Measurements from ENCODE around the gene ALG5. TPM values are rescaled to one million over a fixed set of nuclear protein-coding genes. Genes with fewer than 3 reads are reported as not detected.

The ALG5 gene
- total RNA-seq, 1 experiment from 2014 or later = 32.2 TPM

DNA sequence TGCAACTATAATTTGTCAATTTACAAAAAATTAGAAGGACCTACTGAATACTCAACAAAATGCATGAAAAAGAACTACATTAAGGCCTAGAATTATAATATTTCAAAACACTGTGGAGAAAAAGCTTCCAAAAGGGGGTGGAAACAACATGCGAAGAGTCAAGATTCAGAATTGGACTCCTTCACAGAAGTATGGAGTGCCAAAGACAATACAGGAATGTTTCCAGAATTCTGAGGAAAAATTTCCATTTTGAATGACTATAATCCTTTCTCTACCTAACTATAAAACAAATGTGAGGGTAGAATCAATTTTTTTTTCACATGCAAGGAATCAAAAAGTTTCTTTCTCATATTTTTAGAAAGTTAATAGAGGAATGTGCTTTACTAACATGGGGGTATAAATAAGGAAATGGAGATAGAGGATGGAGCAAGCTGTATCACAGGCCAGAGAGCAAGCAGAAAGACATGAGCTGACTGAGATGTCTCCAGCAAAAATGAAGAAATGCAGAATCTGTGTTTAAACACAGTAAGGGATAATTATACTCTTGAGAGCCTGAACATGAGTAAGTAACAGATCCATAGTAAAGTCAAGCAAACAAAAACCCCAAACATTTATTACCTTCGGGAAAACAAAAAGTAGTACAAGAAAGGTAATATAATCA, 39.6 kb downstream of the ALG5 start:
- no peaks in the 10 kb centered on the region for H3K27me3 ChIP-seq (ENCODE audit: insufficient read depth, low read length)
- no peak for DNase-seq (ENCODE audit: low read depth, low spot score)
- TF ChIP-seq CEBPB (IDR thresholded peaks at IDR 0.05; ENCODE audit: low read depth) (no peak), JUND (IDR thresholded peaks at IDR 0.05) (no peak), RAD21 (IDR thresholded peaks at IDR 0.05; ENCODE audit: low read depth) (no peak), ZNF274 (IDR thresholded peaks at IDR 0.05; ENCODE audit: low read depth, low read length) (no peak), EZH2 (IDR thresholded peaks at IDR 0.05) (no peak)
- ChIA-PET POLR2A (no interaction called here), RAD21 (ENCODE audit: low non-redundant PET in 1 of 2, low total read pairs in 2 of 2, uncharacterized antibody in 2 of 2, unreplicated experiment in 2 of 2) (no interaction called here), CTCF (no interaction called here)
- H2AFZ ChIP-seq (ENCODE audit: low read depth, low read length, poor library complexity, severe bottlenecking) = no peak overlapping the region
- no peaks in the 10 kb centered on the region for H3K4me1 ChIP-seq (ENCODE audit: control insufficient read depth in 1 of 2, insufficient read depth in 2 of 2, low read length in 2 of 2)
- no peaks in the 10 kb centered on the region for H4K20me1 ChIP-seq (ENCODE audit: insufficient read depth)
- no peaks in the 10 kb centered on the region; the same call in 1 of the 2 replicates for H3K79me2 ChIP-seq (ENCODE audit: insufficient read depth, low read length)
- no peak for ATAC-seq
- peaks cover 8 to 23% of the 10 kb centered on the region in 2 experiments for H3K36me3 ChIP-seq (ENCODE audit: control insufficient read depth in 1 of 2, insufficient read depth in 2 of 2, low read length in 2 of 2)
- no peak overlapping the region for H3K27ac ChIP-seq (ENCODE audit: low read depth, low read length)
- no peak overlapping the region for H3K4me3 ChIP-seq (replicated peaks in 1 of 2; ENCODE audit: low read depth in 1 of 2, low read length in 2 of 2)
- no peak overlapping the region for H3K9ac ChIP-seq (ENCODE audit: low read length)
- H3K9me2 ChIP-seq (ENCODE audit: insufficient read depth) = no peaks in the 10 kb centered on the region
- no TSS peak for BruUV-seq (replicated peaks)
- no peaks in the 10 kb centered on the region for H3K9me3 ChIP-seq (ENCODE audit: control insufficient read depth in 1 of 2, insufficient read depth in 1 of 2, low read depth in 1 of 2, low read length in 2 of 2)
- H3K4me2 ChIP-seq (ENCODE audit: low read length) = no peak overlapping the region
- intact Hi-C loops (cut with micrococcal nuclease) = no loop called here

DNA sequence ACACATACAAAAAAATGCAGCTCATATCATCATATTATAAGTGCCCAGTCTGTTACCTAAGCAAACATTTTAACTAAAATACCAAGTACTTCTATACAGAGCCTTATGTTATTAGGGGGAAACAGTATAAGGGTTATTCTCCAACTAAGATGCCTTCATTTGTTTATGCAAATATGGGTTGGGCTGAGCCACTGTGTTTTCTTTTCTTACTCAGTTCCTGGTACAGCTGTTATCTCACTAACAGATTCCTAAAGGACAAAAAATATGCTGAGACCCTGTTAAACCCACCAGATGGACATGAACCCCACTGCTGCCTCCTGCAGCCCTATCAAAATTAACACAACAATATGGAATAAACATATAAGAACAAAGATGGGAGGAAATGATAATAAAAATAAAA, 44.6 kb downstream of the ALG5 start:
- no peak overlapping the region for H3K27ac ChIP-seq (ENCODE audit: low read depth, low read length)
- RAD21 ChIA-PET (ENCODE audit: low non-redundant PET in 1 of 2, low total read pairs in 2 of 2, uncharacterized antibody in 2 of 2, unreplicated experiment in 2 of 2) = no interaction called here
- no peaks in the 10 kb centered on the region for H3K4me1 ChIP-seq (ENCODE audit: control insufficient read depth in 1 of 2, insufficient read depth in 2 of 2, low read length in 2 of 2)
- no peaks in the 10 kb centered on the region for H4K20me1 ChIP-seq (ENCODE audit: insufficient read depth)
- POLR2A ChIA-PET = no interaction called here
- no peaks in the 10 kb centered on the region for H3K9me2 ChIP-seq (ENCODE audit: insufficient read depth)
- no peak overlapping the region for H2AFZ ChIP-seq (ENCODE audit: low read depth, low read length, poor library complexity, severe bottlenecking)
- CTCF ChIA-PET = no interaction called here
- ATAC-seq = no peak
- intact Hi-C loops (cut with micrococcal nuclease) = no loop called here
- no peak overlapping the region for H3K9ac ChIP-seq (ENCODE audit: low read length)
- H3K27me3 ChIP-seq (ENCODE audit: insufficient read depth, low read length) = no peaks in the 10 kb centered on the region
- DNase-seq (ENCODE audit: low read depth, low spot score) = no peak
- BruUV-seq (replicated peaks) = no TSS peak
- no peak overlapping the region for H3K4me3 ChIP-seq (replicated peaks in 1 of 2; ENCODE audit: low read depth in 1 of 2, low read length in 2 of 2)
- no peaks in the 10 kb centered on the region for H3K9me3 ChIP-seq (ENCODE audit: control insufficient read depth in 1 of 2, insufficient read depth in 1 of 2, low read depth in 1 of 2, low read length in 2 of 2)
- H3K4me2 ChIP-seq (ENCODE audit: low read length) = no peak overlapping the region
- no peaks in the 10 kb centered on the region; the same call in 1 of the 2 replicates for H3K79me2 ChIP-seq (ENCODE audit: insufficient read depth, low read length)
- TF ChIP-seq EZH2phosphoT487 (IDR thresholded peaks at IDR 0.05; ENCODE audit: borderline replicate concordance) (no peak), SIN3A (IDR thresholded peaks at IDR 0.05; ENCODE audit: low read depth) (no peak), EZH2 (IDR thresholded peaks at IDR 0.05) (no peak), FOSL1 (IDR thresholded peaks at IDR 0.05; ENCODE audit: low read depth) (no peak), YY1 (IDR thresholded peaks at IDR 0.05; ENCODE audit: extremely low read depth, insufficient replicate concordance, low read depth, low read length) (no peak), POLR2AphosphoS5 (IDR thresholded peaks at IDR 0.05; ENCODE audit: low read depth, low read length) (no peak), CBX3 (IDR thresholded peaks at IDR 0.05; ENCODE audit: low read depth) (no peak), RAD21 (IDR thresholded peaks at IDR 0.05; ENCODE audit: low read depth) (no peak)
- TF ChIP-seq, protein P1, sequence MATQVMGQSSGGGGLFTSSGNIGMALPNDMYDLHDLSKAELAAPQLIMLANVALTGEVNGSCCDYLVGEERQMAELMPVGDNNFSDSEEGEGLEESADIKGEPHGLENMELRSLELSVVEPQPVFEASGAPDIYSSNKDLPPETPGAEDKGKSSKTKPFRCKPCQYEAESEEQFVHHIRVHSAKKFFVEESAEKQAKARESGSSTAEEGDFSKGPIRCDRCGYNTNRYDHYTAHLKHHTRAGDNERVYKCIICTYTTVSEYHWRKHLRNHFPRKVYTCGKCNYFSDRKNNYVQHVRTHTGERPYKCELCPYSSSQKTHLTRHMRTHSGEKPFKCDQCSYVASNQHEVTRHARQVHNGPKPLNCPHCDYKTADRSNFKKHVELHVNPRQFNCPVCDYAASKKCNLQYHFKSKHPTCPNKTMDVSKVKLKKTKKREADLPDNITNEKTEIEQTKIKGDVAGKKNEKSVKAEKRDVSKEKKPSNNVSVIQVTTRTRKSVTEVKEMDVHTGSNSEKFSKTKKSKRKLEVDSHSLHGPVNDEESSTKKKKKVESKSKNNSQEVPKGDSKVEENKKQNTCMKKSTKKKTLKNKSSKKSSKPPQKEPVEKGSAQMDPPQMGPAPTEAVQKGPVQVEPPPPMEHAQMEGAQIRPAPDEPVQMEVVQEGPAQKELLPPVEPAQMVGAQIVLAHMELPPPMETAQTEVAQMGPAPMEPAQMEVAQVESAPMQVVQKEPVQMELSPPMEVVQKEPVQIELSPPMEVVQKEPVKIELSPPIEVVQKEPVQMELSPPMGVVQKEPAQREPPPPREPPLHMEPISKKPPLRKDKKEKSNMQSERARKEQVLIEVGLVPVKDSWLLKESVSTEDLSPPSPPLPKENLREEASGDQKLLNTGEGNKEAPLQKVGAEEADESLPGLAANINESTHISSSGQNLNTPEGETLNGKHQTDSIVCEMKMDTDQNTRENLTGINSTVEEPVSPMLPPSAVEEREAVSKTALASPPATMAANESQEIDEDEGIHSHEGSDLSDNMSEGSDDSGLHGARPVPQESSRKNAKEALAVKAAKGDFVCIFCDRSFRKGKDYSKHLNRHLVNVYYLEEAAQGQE (IDR thresholded peaks at IDR 0.05; ENCODE audit: low read depth) = no peak
- TF ChIP-seq, protein P2, sequence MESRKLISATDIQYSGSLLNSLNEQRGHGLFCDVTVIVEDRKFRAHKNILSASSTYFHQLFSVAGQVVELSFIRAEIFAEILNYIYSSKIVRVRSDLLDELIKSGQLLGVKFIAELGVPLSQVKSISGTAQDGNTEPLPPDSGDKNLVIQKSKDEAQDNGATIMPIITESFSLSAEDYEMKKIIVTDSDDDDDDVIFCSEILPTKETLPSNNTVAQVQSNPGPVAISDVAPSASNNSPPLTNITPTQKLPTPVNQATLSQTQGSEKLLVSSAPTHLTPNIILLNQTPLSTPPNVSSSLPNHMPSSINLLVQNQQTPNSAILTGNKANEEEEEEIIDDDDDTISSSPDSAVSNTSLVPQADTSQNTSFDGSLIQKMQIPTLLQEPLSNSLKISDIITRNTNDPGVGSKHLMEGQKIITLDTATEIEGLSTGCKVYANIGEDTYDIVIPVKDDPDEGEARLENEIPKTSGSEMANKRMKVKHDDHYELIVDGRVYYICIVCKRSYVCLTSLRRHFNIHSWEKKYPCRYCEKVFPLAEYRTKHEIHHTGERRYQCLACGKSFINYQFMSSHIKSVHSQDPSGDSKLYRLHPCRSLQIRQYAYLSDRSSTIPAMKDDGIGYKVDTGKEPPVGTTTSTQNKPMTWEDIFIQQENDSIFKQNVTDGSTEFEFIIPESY (IDR thresholded peaks at IDR 0.05; ENCODE audit: extremely low read depth, insufficient replicate concordance, low read length) = no peak
- H3K36me3 ChIP-seq (ENCODE audit: control insufficient read depth in 1 of 2, insufficient read depth in 2 of 2, low read length in 2 of 2) = peaks cover 5 to 10% of the 10 kb centered on the region in 2 experiments; a peak in 2 of 4 replicates
